HG03520 (cell line): Measurements from ENCODE around the gene CHRNA4.

Experiments used
- ATAC-seq: cut with Tn5 transposase; IDR thresholded peaks from one replicate; pipeline ENCODE4 v1.9.1; 2021; ENCODE audit warnings: mild to moderate bottlenecking, moderate library complexity; ENCODE audit not compliant: unreplicated experiment

Gene CHRNA4

GRCh38 chr20:63295018-63295417, 66.1 kb downstream of the CHRNA4 start:
- no peak for ATAC-seq

- ATAC-seq = no peak
Measured at GRCh38 chr20:63294536-63294900, 66.6 kb downstream of the CHRNA4 start.

DNA sequence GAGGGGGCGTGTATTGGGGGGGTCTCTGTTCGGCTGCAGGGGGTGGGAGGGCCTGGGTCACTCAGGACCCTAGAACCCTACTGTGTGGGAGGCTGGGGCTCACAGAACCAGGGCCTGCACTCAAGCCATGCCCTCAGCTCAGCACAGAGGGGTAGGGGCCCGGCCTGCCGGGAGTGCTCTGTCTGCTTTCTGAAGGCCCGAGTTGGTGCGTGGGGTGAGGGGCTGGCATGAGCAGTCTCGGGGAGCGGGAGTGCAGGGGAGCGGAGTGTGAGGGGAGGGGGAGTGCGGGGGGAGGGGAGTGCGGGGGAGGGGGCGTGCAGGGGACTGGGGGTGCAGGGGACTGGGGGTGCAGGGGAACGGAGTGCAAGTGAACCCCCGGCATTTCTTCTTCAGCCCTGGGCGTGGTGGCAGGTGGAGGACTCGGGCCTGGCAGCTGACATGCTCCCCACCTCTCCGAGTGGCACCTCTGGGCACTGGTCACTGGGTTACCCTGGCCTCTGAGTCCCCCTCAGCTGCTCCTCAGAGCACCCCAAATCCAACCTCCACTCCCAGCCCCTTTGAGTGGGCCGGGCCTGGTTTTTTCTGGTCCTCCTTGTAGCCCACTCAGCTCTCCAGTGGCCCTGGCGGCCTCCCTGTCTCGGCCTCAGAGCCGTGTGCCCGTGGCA, 67.1 kb downstream of the CHRNA4 start:
- ATAC-seq = no peak

DNA sequence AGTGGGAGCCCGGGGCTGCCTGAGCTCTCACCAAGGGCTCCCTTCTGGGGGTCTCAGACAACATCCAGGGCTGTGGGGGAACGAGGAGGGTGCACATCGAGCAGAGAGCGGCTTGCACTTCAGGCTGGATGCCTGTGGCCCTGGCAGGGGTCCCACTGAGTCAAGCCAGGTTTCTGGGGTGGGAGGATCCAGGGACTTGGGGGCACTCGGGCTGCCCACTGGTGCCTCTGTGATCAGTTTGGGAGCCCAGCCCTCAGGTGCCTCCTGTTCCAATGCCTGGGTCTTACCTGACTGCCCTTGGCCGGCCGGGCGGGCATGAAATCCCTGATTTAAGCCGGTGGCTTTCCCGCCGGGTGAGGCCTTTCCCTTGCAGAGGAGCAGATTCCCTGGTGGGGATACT, 67.7 kb downstream of the CHRNA4 start:
- no peak for ATAC-seq
